Nephron progenitor cell (in vitro differentiated cells): Measurements from ENCODE around the gene DNM2.
A peak's percentile ranks its signal among the peaks of the same experiment; 100 is the strongest.

ENCODE experiments used
- DNase-seq: peaks from one replicate; pipeline ENCODE4 v3.0.0; 2021
- H3K27ac Mint-ChIP-seq: 2 replicates; pipeline ENCODE4 v1.8.0; 2021; ENCODE audit warnings: mild to moderate bottlenecking, moderate library complexity, mixed read lengths
- H3K27me3 Mint-ChIP-seq: 2 replicates; pipeline ENCODE4 v1.8.0; 2021; ENCODE audit warnings: mild to moderate bottlenecking, low read depth, mixed read lengths; ENCODE audit not compliant: poor library complexity
- H3K36me3 Mint-ChIP-seq: 2 replicates; pipeline ENCODE4 v1.8.0; 2021; ENCODE audit warnings: low read depth, mixed read lengths
- H3K4me1 Mint-ChIP-seq: 2 replicates; pipeline ENCODE4 v1.8.0; 2021; ENCODE audit warnings: mixed read lengths
- H3K4me3 Mint-ChIP-seq: 2 replicates; pipeline ENCODE4 v1.8.0; 2021; ENCODE audit warnings: mild to moderate bottlenecking, moderate library complexity, mixed read lengths
- H3K9me3 Mint-ChIP-seq: 2 replicates; pipeline ENCODE4 v1.8.0; 2021; ENCODE audit warnings: mild to moderate bottlenecking, moderate library complexity, mixed read lengths
- TF ChIP-seq, protein P1 (sequence below): fragments of 200-600 bp; sonication (generic); IDR thresholded peaks from 2 replicates; pipeline ENCODE4 v1.5.0; 2021; ENCODE audit warnings: antibody characterized with exemption

Gene DNM2

DNA sequence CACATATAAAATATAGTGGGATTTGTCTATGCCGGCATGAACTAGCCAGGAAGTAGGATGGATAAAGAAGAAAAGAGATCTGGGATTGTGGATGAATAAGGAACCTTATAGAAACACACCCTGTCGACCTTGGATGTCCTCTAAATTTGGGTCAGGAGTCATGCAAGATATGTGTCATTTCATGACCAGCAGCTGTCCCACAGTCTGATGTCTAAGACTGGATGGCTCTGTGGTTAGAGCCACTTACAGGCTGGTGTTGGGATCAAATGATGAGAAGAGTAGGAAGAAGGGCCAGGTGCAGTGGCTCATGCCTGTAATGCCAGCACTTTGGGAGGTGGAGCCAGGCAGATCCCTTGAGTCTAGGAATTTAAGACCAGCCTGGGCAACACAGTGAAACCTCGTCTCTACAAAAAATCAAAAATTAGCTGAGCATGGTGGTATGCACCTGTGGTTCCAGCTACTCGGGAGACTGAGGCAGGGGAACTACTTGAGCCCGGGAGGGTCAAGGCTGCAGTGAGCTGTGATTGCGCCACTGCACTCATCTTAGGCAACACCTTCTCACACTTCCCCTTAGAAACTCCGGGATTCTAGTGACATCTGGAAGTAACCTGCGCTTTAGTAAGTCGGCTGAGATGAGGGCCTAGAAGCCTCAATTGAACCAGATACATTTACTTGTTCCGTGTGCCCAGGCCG is 87.3 kb downstream of the DNM2 start:
- no peak for DNase-seq
- Mint-ChIP-seq H3K36me3 (peaks cover 50% of the 10 kb centered on the region), H3K27me3 (peaks cover 2% of the 10 kb centered on the region), H3K27ac (peak overlapping the region; percentile 47), H3K4me3 (no peak overlapping the region), H3K4me1 (no peaks in the 10 kb centered on the region), H3K9me3 (no peaks in the 10 kb centered on the region)
- TF ChIP-seq, protein P1, sequence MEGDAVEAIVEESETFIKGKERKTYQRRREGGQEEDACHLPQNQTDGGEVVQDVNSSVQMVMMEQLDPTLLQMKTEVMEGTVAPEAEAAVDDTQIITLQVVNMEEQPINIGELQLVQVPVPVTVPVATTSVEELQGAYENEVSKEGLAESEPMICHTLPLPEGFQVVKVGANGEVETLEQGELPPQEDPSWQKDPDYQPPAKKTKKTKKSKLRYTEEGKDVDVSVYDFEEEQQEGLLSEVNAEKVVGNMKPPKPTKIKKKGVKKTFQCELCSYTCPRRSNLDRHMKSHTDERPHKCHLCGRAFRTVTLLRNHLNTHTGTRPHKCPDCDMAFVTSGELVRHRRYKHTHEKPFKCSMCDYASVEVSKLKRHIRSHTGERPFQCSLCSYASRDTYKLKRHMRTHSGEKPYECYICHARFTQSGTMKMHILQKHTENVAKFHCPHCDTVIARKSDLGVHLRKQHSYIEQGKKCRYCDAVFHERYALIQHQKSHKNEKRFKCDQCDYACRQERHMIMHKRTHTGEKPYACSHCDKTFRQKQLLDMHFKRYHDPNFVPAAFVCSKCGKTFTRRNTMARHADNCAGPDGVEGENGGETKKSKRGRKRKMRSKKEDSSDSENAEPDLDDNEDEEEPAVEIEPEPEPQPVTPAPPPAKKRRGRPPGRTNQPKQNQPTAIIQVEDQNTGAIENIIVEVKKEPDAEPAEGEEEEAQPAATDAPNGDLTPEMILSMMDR = no peak

GRCh38 chr19:10805758-10806247 is 87.9 kb downstream of the DNM2 start:
- Mint-ChIP-seq H3K27me3 (peaks cover 2% of the 10 kb centered on the region), H3K27ac (no peak overlapping the region), H3K36me3 (peaks cover 45% of the 10 kb centered on the region), H3K4me3 (no peak overlapping the region), H3K9me3 (no peaks in the 10 kb centered on the region), H3K4me1 (no peaks in the 10 kb centered on the region)
- TF ChIP-seq, protein P1 = no peak
- no peak for DNase-seq

DNA sequence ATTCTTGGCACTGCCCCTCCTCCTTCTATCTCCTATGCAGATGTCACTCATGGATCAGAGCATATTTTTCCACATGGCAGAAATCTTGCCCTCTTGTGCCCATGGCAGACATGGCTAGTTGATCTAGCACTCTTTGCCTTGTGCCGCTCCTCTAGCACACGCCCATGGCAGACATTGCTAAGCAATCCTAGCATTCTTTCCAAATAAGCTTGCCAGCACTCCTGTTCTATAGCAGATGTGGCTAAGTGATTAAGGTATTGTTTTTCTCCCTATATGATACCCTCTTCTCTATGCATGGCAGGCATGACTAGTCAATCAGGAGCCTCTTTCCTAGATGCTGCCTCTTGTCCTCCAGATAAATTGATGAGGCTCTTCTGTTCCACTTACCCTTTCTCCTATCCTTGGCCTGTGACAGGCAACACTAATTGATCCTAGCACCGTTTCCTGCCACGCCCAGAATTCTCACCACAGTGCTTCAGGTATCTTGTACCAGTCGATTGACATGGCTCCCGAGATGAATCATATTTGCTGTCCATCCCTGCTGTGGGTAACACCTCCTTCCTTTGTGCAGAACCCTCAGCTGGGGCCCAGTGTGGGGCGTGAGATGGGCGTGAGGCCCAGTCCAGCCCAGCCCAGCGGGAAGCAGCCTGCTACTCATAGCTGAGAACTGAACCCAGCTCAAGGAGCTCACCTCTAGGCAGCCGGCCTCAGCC is 91.2 kb downstream of the DNM2 start:
- H3K4me1 Mint-ChIP-seq = no peaks in the 10 kb centered on the region
- peaks cover 43% of the 10 kb centered on the region for H3K36me3 Mint-ChIP-seq
- TF ChIP-seq, protein P1 = no peak
- H3K4me3 Mint-ChIP-seq = no peak overlapping the region
- no peak for DNase-seq
- H3K27me3 Mint-ChIP-seq = peaks cover 2% of the 10 kb centered on the region
- H3K27ac Mint-ChIP-seq = peak overlapping the region; percentile 30
- no peaks in the 10 kb centered on the region for H3K9me3 Mint-ChIP-seq

DNA sequence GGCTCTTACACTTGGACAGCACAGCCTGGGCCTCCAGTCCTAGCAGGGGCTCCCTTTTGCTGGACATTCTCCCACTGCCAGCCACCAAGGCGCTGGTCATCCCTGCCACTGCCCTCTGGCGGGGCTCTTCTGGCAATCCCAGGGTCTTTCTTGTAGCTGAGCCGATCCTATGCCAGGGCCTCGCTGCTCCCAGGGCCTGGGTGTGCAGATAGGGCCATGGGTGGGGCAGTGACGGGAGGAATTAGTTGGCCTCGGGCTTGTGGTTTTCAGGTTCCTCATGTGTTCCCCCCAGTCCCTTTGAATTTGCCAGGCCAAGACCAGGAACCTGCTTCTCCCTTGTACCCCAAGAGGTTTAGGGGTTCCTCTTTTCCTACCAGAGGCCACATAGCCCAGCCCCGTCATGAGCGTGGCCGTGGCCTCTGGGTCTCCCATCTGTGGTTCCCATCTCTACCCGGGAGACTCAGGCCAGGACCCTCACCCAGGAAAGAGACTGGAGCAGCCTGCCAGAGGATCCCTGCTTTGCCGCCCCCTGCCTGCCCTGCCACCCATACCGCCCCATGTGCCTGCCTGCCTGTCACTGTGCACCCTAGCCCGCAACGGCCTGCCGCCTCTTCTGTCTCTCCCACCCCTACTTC is 91.9 kb downstream of the DNM2 start:
- peaks cover 2% of the 10 kb centered on the region for H3K27me3 Mint-ChIP-seq
- DNase-seq = no peak
- H3K36me3 Mint-ChIP-seq = peaks cover 44% of the 10 kb centered on the region
- no peaks in the 10 kb centered on the region for H3K4me1 Mint-ChIP-seq
- H3K9me3 Mint-ChIP-seq = no peaks in the 10 kb centered on the region
- H3K4me3 Mint-ChIP-seq = no peak overlapping the region
- no peak overlapping the region for H3K27ac Mint-ChIP-seq
- TF ChIP-seq, protein P1 = no peak

- Mint-ChIP-seq H3K4me3 (no peak overlapping the region), H3K4me1 (peaks cover 5% of the 10 kb centered on the region), H3K27ac (no peak overlapping the region), H3K27me3 (no peaks in the 10 kb centered on the region), H3K9me3 (no peaks in the 10 kb centered on the region), H3K36me3 (peaks cover 36% of the 10 kb centered on the region)
- no peak for DNase-seq
- TF ChIP-seq, protein P1 = no peak
These were observed 93.7 kb downstream of the DNM2 start for GRCh38 chr19:10811391-10812111.
